Lower leg skin (tissue), 3 donors: ENCODE data around the gene KNCN.

Experiments
- CTCF ChIP-seq, 3 donors: fragments of 450-650 bp; IDR thresholded peaks; one replicate each; pipeline ENCODE4 v1.5.1; 2016; ENCODE audit warnings: antibody characterized with exemption in 3 of 3, mild to moderate bottlenecking in 3 of 3, moderate library complexity in 2 of 3
- POLR2A ChIP-seq, 2 donors: fragments of 450-650 bp; IDR thresholded peaks; one replicate each; pipeline ENCODE4 v1.6.1; 2016 to 2017; ENCODE audit warnings: antibody characterized with exemption in 2 of 2, mild to moderate bottlenecking in 1 of 2, moderate library complexity in 1 of 2

- TF ChIP-seq CTCF (IDR thresholded peaks at IDR 0.05) (no peak), POLR2A (IDR thresholded peaks at IDR 0.05) (no peak)
Measured at GRCh38 chr1:46533179-46533864, 18.1 kb downstream of the KNCN start.
